PFSK-1 (cell line): Measurements from ENCODE around the gene R3HDML.

Experiments
- POLR2AphosphoS5 ChIP-seq: IDR thresholded peaks from 2 replicates; pipeline ENCODE4 v1.6.1; 2012; ENCODE audit warnings: low read depth, mild to moderate bottlenecking, control low read depth, low read length, moderate library complexity
- TAF1 ChIP-seq: IDR thresholded peaks from 2 replicates; pipeline ENCODE4 v1.6.1; 2012; ENCODE audit warnings: low read length, control low read depth, borderline replicate concordance; ENCODE audit not compliant: insufficient read depth

GRCh38 chr20:44310664-44311639 lies 25.9 kb upstream of the R3HDML start, which contains the start of gene FITM2:
- TF ChIP-seq TAF1 (no peak), POLR2AphosphoS5 (peak; percentile 76)
